ENCODE results near the gene MYPN. TPM values are rescaled to one million over a fixed set of nuclear protein-coding genes. Genes with fewer than 3 reads are reported as not detected.

The MYPN gene
- total RNA-seq, 4 donors from 2014 or later: 118 to 342 (median 193) TPM

DNA sequence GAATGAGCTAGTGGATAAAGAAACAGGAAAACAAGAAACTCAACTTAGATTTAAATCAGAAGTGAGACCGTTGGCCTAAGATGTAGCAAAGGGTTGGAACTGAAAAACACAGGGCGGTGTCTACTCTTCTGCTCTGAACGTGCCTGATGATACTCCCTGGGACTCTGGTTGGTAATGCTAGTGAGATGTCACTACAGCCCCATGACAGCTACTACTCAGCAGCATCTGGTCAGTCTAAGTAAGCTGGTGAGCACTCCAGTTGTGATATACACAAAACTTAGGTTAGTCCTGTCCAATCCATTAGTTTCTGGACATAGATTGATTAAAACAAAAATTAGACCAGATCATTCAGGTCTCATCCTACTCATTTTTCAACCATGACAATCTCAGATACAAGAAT is 15.4 kb downstream of the MYPN start:
- Histone ChIP-seq H3K4me3 (peak overlapping the region in 1 of 4 donors; percentile 16), H3K27me3 (no peaks in the 10 kb centered on the region), H3K36me3 (peaks cover 0 to 22% of the 10 kb centered on the region in 2 donors), H3K4me1 (peaks cover 45 to 81% of the 10 kb centered on the region in 2 donors), H3K27ac (peak overlapping the region; percentile 75 to 93 (median 87)), H3K9me3 (no peaks in the 10 kb centered on the region)
- intact Hi-C loops (cut with DNase I; ENCODE audit: low total_unique reads) (no loop called here), in situ Hi-C loops (cut with MboI; ENCODE audit: low sequenced_read_pairs in 4 of 4) (no loop called here)
- ATAC-seq (peak; percentile 40 to 64), DNase-seq (no peak)
- peak in 1 of 2 donors; percentile 18 for TF ChIP-seq POLR2A (IDR thresholded peaks at IDR 0.05)
- TF ChIP-seq, protein P1, sequence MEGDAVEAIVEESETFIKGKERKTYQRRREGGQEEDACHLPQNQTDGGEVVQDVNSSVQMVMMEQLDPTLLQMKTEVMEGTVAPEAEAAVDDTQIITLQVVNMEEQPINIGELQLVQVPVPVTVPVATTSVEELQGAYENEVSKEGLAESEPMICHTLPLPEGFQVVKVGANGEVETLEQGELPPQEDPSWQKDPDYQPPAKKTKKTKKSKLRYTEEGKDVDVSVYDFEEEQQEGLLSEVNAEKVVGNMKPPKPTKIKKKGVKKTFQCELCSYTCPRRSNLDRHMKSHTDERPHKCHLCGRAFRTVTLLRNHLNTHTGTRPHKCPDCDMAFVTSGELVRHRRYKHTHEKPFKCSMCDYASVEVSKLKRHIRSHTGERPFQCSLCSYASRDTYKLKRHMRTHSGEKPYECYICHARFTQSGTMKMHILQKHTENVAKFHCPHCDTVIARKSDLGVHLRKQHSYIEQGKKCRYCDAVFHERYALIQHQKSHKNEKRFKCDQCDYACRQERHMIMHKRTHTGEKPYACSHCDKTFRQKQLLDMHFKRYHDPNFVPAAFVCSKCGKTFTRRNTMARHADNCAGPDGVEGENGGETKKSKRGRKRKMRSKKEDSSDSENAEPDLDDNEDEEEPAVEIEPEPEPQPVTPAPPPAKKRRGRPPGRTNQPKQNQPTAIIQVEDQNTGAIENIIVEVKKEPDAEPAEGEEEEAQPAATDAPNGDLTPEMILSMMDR (IDR thresholded peaks at IDR 0.05 in 4 of 5, conservative IDR thresholded peaks at IDR 0.05 in 1 of 5): no peak

DNA sequence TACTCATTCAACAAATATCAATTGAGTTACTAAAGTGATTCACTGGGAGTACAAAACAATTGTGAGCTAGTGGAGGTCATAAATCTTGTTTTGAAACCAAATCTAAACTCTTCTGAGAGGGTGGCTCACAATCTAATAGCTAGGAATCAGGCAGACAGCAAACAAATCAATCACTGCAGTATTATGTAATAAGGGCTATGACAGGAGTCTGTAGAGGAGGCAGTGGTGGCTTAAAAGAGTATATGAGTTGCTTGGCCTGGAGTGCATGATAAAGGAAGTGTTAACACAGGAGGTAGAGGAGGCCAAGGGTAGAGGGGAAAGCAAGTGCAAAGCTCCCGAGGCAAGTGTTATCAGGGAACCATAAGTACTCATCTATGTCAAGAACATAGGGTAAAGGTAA is 16.5 kb downstream of the MYPN start:
- Histone ChIP-seq H3K4me3 (no peak overlapping the region), H3K4me1 (peaks cover 41 to 75% of the 10 kb centered on the region in 2 donors), H3K27me3 (no peaks in the 10 kb centered on the region), H3K9me3 (no peaks in the 10 kb centered on the region), H3K27ac (peak overlapping the region; percentile 75 to 93 (median 87)), H3K36me3 (peaks cover 0 to 22% of the 10 kb centered on the region in 2 donors)
- DNase-seq (no peak), ATAC-seq (peak in 1 of 2 donors; percentile 9)
- intact Hi-C loops (cut with DNase I; ENCODE audit: low total_unique reads) (no loop called here), in situ Hi-C loops (cut with MboI; ENCODE audit: low sequenced_read_pairs in 4 of 4) (no loop called here)
- TF ChIP-seq, protein P1 (IDR thresholded peaks at IDR 0.05 in 4 of 5, conservative IDR thresholded peaks at IDR 0.05 in 1 of 5): no peak
- TF ChIP-seq POLR2A (IDR thresholded peaks at IDR 0.05): no peak

DNA sequence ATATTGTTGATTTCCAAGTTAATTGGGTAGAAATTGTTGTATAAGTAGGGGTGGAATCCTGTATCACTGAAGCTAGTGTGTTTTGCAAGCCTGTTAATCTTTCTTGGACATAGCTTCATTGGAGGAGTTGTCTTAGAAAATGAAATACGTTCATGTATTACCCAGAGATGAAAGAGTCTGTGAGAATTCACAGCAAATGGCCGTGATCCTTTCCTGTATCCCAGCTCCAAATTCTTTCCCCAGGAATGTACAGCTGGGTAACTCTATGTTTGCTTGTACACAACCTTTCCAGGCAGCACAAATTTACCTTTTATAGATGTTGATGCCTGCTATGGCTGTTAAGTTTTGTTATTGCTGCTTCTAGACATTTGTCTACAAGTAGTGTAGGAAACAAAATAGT is 18.7 kb downstream of the MYPN start:
- intact Hi-C loops (cut with DNase I; ENCODE audit: low total_unique reads) (no loop called here), in situ Hi-C loops (cut with MboI; ENCODE audit: low sequenced_read_pairs in 4 of 4) (no loop called here)
- DNase-seq: no peak
- Histone ChIP-seq H3K4me1 (peaks cover 31 to 72% of the 10 kb centered on the region in 2 donors), H3K4me3 (no peak overlapping the region), H3K27me3 (no peaks in the 10 kb centered on the region), H3K27ac (peak overlapping the region; percentile 9 to 90 (median 80)), H3K9me3 (no peaks in the 10 kb centered on the region), H3K36me3 (peaks cover 0 to 9% of the 10 kb centered on the region in 2 donors)
- no peak for ATAC-seq
- TF ChIP-seq POLR2A (IDR thresholded peaks at IDR 0.05): no peak
- TF ChIP-seq, protein P1 (IDR thresholded peaks at IDR 0.05 in 4 of 5, conservative IDR thresholded peaks at IDR 0.05 in 1 of 5): no peak

DNA sequence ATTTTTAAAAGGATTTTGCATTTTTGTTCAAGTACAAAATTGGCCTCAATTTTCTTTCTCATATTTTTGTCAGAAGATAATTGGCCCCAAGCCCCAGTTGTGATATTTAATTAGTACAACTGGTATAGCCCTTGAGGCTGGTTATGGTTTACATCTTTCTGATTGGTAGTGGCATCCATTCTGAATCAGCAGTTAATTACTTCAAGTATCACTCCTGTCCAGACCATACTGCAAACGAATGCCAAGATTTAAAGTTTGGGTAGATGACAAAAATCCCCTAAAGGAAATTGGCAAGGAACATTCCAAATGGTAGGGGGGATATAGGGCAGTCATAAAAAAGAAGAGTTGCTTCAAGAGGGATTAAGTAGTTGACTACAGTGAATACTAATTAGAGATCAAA is 23.1 kb downstream of the MYPN start:
- H3K9me3 ChIP-seq: no peaks in the 10 kb centered on the region
- peaks cover 50 to 68% of the 10 kb centered on the region in 2 donors for H3K4me1 ChIP-seq
- no peak overlapping the region for H3K4me3 ChIP-seq
- DNase-seq (no peak), ATAC-seq (no peak)
- H3K36me3 ChIP-seq: no peaks in the 10 kb centered on the region
- intact Hi-C loops (cut with DNase I; ENCODE audit: low total_unique reads): no loop called here
- H3K27me3 ChIP-seq: no peaks in the 10 kb centered on the region
- TF ChIP-seq, protein P1 (IDR thresholded peaks at IDR 0.05 in 4 of 5, conservative IDR thresholded peaks at IDR 0.05 in 1 of 5): no peak
- peak overlapping the region; percentile 79 to 90 (median 87) for H3K27ac ChIP-seq
- in situ Hi-C loops (cut with MboI; ENCODE audit: low sequenced_read_pairs in 4 of 4): no loop called here

DNA sequence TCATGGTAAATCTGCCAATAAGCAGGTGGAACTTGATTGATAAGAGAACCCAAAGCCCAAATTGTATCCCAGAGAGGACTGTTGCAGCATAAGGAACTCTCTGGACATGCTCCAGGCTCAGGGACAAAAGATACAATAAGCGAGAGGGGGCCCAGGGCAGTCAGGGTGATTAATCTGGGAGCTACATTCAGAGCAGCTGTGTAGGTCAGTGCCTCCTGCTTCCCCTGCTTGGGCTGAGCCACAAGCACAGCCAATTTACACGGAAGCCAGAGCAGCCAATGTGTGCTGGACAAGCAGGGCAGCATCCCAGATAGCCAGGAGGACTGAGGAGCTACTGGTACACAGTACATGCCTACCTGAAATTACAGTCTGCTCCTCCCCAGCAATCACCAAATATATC is 24.2 kb downstream of the MYPN start:
- no peak overlapping the region for H3K4me3 ChIP-seq
- peak overlapping the region; percentile 79 to 90 (median 87) for H3K27ac ChIP-seq
- in situ Hi-C loops (cut with MboI; ENCODE audit: low sequenced_read_pairs in 4 of 4): no loop called here
- DNase-seq (no peak), ATAC-seq (no peak)
- H3K36me3 ChIP-seq: no peaks in the 10 kb centered on the region
- intact Hi-C loops (cut with DNase I; ENCODE audit: low total_unique reads): no loop called here
- H3K9me3 ChIP-seq: no peaks in the 10 kb centered on the region
- H3K27me3 ChIP-seq: no peaks in the 10 kb centered on the region
- TF ChIP-seq POLR2A (IDR thresholded peaks at IDR 0.05): no peak
- TF ChIP-seq, protein P1 (IDR thresholded peaks at IDR 0.05 in 4 of 5, conservative IDR thresholded peaks at IDR 0.05 in 1 of 5): no peak
- H3K4me1 ChIP-seq: peaks cover 61 to 70% of the 10 kb centered on the region in 2 donors

Measured in gastrocnemius medialis (tissue), 4 donors.